Right lobe of liver (tissue), 4 donors: ENCODE measurements around the gene SRPRB.

ENCODE experiments used
- POLR2A ChIP-seq: fragments of 450-650 bp; IDR thresholded peaks from one replicate; pipeline ENCODE4 v1.6.1; 2017; ENCODE audit warnings: antibody characterized with exemption, mild to moderate bottlenecking
- TF ChIP-seq, protein P1 (sequence below), 4 donors: fragments of 200-600 bp in 3 of 4; fragments of 450-650 bp in 1 of 4; IDR thresholded peaks; one replicate each; pipeline versions ENCODE4 v1.5.1 to v1.8.0; 2016 to 2022; ENCODE audit warnings: antibody characterized with exemption in 4 of 4, mild to moderate bottlenecking in 2 of 4
- donor health status: DM: no; HTN: no; CAD: no.
- donor health status: DM: no; HTN: no; CAD: no.
- donor health status: DM: no; HTN: yes; CAD: no.

DNA sequence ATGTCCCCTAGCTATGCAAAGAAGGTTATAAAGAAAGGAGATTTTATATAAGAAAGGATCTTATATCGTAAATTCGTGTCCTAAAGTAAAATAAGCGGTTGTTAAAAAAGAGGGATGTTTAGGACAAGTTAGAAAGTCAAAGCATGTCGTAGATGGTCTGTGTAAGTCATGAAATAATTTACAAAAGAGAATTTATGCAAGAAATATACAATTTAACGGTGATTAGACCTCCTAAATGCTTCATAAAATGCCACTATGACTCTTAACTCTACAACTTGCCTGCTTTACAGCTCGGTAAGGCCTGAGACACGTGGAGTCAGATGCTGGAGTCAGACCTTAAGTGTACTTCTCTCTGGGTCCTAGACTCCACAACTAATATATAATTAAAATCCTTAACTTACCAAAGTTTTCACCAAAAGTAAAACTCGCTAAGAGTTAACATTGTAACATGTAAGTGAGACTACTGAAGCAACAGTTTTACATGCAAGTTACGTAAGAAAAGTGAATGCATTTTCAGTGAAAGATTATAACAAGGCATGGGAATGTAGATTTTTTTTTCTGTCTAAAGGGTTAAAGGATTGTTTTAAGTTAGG lies 13.3 kb upstream of the SRPRB start:
- TF ChIP-seq, protein P1, sequence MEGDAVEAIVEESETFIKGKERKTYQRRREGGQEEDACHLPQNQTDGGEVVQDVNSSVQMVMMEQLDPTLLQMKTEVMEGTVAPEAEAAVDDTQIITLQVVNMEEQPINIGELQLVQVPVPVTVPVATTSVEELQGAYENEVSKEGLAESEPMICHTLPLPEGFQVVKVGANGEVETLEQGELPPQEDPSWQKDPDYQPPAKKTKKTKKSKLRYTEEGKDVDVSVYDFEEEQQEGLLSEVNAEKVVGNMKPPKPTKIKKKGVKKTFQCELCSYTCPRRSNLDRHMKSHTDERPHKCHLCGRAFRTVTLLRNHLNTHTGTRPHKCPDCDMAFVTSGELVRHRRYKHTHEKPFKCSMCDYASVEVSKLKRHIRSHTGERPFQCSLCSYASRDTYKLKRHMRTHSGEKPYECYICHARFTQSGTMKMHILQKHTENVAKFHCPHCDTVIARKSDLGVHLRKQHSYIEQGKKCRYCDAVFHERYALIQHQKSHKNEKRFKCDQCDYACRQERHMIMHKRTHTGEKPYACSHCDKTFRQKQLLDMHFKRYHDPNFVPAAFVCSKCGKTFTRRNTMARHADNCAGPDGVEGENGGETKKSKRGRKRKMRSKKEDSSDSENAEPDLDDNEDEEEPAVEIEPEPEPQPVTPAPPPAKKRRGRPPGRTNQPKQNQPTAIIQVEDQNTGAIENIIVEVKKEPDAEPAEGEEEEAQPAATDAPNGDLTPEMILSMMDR (IDR thresholded peaks at IDR 0.05): no peak
- TF ChIP-seq POLR2A: no peak
